Vagina (tissue), 2 donors: ENCODE results near the gene CHMP3.

Source experiments
- POLR2A ChIP-seq, 2 donors: fragments of 450-650 bp; IDR thresholded peaks; one replicate each; pipeline ENCODE4 v1.6.1; 2017; ENCODE audit warnings: antibody characterized with exemption in 2 of 2, mild to moderate bottlenecking in 2 of 2, moderate library complexity in 2 of 2
- POLR2AphosphoS5 ChIP-seq, 2 donors: sonication (generic); formaldehyde crosslinking; IDR thresholded peaks; one replicate each; pipeline ENCODE4 v1.9.0; 2017; ENCODE audit warnings: antibody characterized with exemption in 2 of 2, mild to moderate bottlenecking in 2 of 2, low read depth in 1 of 2; ENCODE audit not compliant: insufficient read depth in 1 of 2
- TF ChIP-seq, protein P1 (sequence below), 3 experiments: fragments of 450-650 bp in 2 of 3; fragments of 200-600 bp in 1 of 3; sonication (generic) in 1 of 3; IDR thresholded peaks; one replicate each; pipeline ENCODE4 v1.5.1; 2017 to 2019; ENCODE audit warnings: antibody characterized with exemption in 3 of 3, mild to moderate bottlenecking in 2 of 3, moderate library complexity in 2 of 3

DNA sequence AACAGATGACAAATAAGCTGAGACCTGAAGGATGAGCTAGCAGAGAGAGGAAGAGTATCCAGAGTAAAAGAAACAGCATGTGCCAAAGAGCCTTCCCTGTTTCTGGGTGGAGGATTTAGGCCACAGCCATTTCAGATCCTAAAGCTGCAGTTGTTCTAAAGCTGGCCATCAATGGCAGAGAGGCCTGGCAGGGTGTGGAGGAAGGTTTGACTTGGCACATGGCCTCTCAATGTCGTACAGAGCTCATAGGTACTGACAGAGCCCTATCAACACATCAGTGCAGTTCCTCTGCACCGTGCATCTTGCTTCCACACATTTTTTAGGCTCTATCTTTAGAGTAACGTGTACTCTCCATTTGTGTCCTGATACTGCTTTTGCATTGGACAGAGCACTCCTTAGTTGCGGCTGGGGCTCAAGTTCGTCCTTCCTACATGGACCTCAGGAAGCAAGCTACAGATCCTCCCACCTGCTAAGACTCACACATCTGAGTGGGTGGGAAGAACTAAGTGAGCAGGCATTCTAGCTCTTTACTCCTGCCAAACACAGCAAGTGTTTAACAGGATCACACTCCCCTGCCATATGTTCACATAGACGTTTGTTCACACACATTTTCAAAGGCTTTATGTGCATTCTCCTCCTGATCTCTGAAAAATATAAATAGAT is 3.0 kb upstream of the CHMP3 start:
- no peak for TF ChIP-seq POLR2AphosphoS5 (IDR thresholded peaks at IDR 0.05; ENCODE audit: insufficient read depth in 1 of 2, low read depth in 1 of 2)
- TF ChIP-seq, protein P1, sequence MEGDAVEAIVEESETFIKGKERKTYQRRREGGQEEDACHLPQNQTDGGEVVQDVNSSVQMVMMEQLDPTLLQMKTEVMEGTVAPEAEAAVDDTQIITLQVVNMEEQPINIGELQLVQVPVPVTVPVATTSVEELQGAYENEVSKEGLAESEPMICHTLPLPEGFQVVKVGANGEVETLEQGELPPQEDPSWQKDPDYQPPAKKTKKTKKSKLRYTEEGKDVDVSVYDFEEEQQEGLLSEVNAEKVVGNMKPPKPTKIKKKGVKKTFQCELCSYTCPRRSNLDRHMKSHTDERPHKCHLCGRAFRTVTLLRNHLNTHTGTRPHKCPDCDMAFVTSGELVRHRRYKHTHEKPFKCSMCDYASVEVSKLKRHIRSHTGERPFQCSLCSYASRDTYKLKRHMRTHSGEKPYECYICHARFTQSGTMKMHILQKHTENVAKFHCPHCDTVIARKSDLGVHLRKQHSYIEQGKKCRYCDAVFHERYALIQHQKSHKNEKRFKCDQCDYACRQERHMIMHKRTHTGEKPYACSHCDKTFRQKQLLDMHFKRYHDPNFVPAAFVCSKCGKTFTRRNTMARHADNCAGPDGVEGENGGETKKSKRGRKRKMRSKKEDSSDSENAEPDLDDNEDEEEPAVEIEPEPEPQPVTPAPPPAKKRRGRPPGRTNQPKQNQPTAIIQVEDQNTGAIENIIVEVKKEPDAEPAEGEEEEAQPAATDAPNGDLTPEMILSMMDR (IDR thresholded peaks at IDR 0.05) = no peak
- no peak for TF ChIP-seq POLR2A (IDR thresholded peaks at IDR 0.05)
